ENCODE measurements around the gene MED9.

GRCh38 chr17:17440938-17441675 lies 35.7 kb upstream of the MED9 start:
- TF ChIP-seq CTCF (IDR thresholded peaks at IDR 0.05; ENCODE audit: insufficient read depth, low read length, poor library complexity, severe bottlenecking) (no peak), EZH2phosphoT487 (conservative IDR thresholded peaks at IDR 0.05; ENCODE audit: low read length) (no peak)

Data from SU-DHL-6 (cell line).